ENCODE data around the gene C2CD5.

DNA sequence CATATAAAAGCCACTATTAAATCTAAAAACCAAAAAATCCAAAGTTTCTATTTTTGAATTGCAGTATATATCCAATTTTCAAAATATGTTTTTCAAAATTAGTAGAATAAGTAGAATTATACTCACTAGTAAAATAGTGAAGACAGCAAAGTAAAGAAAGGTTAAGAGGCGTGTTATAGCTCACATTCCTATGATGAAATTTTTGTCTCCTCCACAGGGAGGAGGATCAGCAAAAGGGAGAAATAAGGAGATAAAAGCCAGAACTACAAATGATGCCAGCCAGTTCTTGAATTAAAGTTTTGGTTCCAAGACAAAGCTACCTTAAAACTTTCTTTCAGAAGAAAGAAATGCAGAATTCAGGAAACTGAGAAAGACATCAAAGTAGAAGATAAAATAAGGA is 50.0 kb downstream of the C2CD5 start:
- TF ChIP-seq, protein P1, sequence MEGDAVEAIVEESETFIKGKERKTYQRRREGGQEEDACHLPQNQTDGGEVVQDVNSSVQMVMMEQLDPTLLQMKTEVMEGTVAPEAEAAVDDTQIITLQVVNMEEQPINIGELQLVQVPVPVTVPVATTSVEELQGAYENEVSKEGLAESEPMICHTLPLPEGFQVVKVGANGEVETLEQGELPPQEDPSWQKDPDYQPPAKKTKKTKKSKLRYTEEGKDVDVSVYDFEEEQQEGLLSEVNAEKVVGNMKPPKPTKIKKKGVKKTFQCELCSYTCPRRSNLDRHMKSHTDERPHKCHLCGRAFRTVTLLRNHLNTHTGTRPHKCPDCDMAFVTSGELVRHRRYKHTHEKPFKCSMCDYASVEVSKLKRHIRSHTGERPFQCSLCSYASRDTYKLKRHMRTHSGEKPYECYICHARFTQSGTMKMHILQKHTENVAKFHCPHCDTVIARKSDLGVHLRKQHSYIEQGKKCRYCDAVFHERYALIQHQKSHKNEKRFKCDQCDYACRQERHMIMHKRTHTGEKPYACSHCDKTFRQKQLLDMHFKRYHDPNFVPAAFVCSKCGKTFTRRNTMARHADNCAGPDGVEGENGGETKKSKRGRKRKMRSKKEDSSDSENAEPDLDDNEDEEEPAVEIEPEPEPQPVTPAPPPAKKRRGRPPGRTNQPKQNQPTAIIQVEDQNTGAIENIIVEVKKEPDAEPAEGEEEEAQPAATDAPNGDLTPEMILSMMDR (IDR thresholded peaks at IDR 0.05): no peak
- TF ChIP-seq POLR2A (IDR thresholded peaks at IDR 0.05): no peak
